Breast epithelium (tissue), 4 donors: Measurements from ENCODE around the gene CKB. TPM values are rescaled to one million over a fixed set of nuclear protein-coding genes. Genes with fewer than 3 reads are reported as not detected.

Source experiments
- DNase-seq, 2 donors: peaks; one replicate each; pipeline ENCODE4 v3.0.0-alpha.2; 2019; ENCODE audit warnings: low spot score in 2 of 2
- H3K27ac ChIP-seq, 2 donors: fragments of 200-600 bp; sonication (generic) in 1 of 2; one replicate each; pipeline ENCODE4 v1.5.1; 2016 to 2019; ENCODE audit warnings: mild to moderate bottlenecking in 1 of 2
- H3K27me3 ChIP-seq, 2 donors: fragments of 200-600 bp; sonication (generic) in 1 of 2; one replicate each; pipeline versions ENCODE4 v1.5.1 to v1.6.0; 2017 to 2019; ENCODE audit warnings: control low read depth in 1 of 2, mild to moderate bottlenecking in 1 of 2
- H3K36me3 ChIP-seq: fragments of 200-600 bp; one replicate; pipeline ENCODE4 v1.5.1; 2019
- H3K4me1 ChIP-seq, 2 donors: fragments of 200-600 bp; sonication (generic); one replicate each; pipeline ENCODE4 v1.5.1; 2016 to 2019; ENCODE audit warnings: control low read depth in 1 of 2
- H3K4me3 ChIP-seq, 3 donors: fragments of 200-600 bp; sonication (generic); 1 replicate in 2 of 3; 2 replicates in 1 of 3; pipeline ENCODE4 v1.5.1; 2016 to 2019; ENCODE audit warnings: mild to moderate bottlenecking in 3 of 3, moderate library complexity in 2 of 3
- H3K9me3 ChIP-seq, 2 donors: fragments of 200-600 bp; sonication (generic) in 1 of 2; one replicate each; pipeline ENCODE4 v1.5.1; 2016 to 2019; ENCODE audit warnings: control low read depth in 1 of 2
- POLR2A ChIP-seq: fragments of 450-650 bp; IDR thresholded peaks from one replicate; pipeline ENCODE4 v1.6.1; 2016; ENCODE audit warnings: antibody characterized with exemption, mild to moderate bottlenecking, moderate library complexity
- POLR2AphosphoS5 ChIP-seq, 3 donors: sonication (generic); formaldehyde crosslinking; IDR thresholded peaks; one replicate each; pipeline ENCODE4 v1.6.1; 2017; ENCODE audit warnings: antibody characterized with exemption in 3 of 3
- intact Hi-C: fragments of 100-400 bp; cut with DNase I; formaldehyde crosslinking; loops from one replicate; pipeline ENCODE4 v1.15.1; 2023; ENCODE audit warnings: low total_unique reads
- total RNA-seq, 3 donors: library from RNA; depleted of rRNA; stranded (reverse); fragments of >200 nt; gene quantifications; one replicate each; pipeline ENCODE4 v1.1.0, GENCODE V29; 2016
- TF ChIP-seq, protein P1 (sequence below), 3 donors: fragments of 450-650 bp; IDR thresholded peaks; one replicate each; pipeline ENCODE4 v1.5.1; 2016 to 2017; ENCODE audit warnings: antibody characterized with exemption in 3 of 3, mild to moderate bottlenecking in 3 of 3, moderate library complexity in 3 of 3

Gene CKB
- total RNA-seq, 3 donors from 2014 or later: 61.6 to 305 (median 83.2) TPM

DNA sequence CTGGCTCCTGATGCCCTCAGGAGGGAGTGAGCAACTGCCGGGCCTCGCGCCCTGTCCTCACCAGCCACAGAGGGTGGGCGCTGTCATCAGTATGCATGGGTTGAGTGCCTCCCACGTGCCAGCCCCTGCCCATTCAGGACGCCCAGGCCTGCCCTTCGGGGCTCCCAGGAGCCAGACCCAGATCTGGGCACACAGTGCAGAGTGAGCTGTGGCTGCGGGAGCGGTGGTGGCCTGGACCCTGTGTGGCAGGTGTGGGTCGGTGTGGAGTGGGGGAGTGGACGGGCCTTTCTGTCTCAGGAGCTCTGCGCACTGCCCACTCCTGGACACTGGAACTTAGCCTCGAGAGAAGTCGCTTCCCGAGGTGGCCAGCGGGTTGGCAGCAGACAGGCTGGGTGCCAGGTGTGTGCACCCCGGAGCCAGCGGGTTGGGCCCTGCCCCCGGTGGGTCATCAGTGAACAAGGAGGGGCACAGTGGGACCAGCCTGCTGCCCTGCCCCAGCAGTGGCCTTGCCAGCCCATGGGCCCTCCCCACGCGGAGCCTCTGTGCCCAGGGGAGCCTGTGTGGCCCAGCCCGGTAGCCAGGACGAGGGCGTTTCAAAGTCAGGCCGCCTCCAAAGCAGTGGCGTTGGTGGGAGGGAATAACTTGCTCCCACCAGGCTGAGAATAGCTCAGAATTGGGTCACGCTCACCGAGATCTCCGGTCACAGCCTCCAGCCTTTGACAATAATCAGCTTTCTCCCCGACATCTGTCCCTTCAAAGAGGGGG is 15.8 kb upstream of the CKB start:
- no peak for DNase-seq
- no peak for TF ChIP-seq POLR2A
- TF ChIP-seq POLR2AphosphoS5 (IDR thresholded peaks at IDR 0.05): no peak
- TF ChIP-seq, protein P1, sequence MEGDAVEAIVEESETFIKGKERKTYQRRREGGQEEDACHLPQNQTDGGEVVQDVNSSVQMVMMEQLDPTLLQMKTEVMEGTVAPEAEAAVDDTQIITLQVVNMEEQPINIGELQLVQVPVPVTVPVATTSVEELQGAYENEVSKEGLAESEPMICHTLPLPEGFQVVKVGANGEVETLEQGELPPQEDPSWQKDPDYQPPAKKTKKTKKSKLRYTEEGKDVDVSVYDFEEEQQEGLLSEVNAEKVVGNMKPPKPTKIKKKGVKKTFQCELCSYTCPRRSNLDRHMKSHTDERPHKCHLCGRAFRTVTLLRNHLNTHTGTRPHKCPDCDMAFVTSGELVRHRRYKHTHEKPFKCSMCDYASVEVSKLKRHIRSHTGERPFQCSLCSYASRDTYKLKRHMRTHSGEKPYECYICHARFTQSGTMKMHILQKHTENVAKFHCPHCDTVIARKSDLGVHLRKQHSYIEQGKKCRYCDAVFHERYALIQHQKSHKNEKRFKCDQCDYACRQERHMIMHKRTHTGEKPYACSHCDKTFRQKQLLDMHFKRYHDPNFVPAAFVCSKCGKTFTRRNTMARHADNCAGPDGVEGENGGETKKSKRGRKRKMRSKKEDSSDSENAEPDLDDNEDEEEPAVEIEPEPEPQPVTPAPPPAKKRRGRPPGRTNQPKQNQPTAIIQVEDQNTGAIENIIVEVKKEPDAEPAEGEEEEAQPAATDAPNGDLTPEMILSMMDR (IDR thresholded peaks at IDR 0.05): no peak
- intact Hi-C loops: no loop called here
- H3K27ac ChIP-seq: peak overlapping the region in 1 of 2 donors; percentile 58
- no peaks in the 10 kb centered on the region for H3K27me3 ChIP-seq
- H3K36me3 ChIP-seq: no peaks in the 10 kb centered on the region
- H3K9me3 ChIP-seq: no peaks in the 10 kb centered on the region
- H3K4me1 ChIP-seq: peaks cover 25 to 32% of the 10 kb centered on the region in 2 donors
- H3K4me3 ChIP-seq: no peak overlapping the region

DNA sequence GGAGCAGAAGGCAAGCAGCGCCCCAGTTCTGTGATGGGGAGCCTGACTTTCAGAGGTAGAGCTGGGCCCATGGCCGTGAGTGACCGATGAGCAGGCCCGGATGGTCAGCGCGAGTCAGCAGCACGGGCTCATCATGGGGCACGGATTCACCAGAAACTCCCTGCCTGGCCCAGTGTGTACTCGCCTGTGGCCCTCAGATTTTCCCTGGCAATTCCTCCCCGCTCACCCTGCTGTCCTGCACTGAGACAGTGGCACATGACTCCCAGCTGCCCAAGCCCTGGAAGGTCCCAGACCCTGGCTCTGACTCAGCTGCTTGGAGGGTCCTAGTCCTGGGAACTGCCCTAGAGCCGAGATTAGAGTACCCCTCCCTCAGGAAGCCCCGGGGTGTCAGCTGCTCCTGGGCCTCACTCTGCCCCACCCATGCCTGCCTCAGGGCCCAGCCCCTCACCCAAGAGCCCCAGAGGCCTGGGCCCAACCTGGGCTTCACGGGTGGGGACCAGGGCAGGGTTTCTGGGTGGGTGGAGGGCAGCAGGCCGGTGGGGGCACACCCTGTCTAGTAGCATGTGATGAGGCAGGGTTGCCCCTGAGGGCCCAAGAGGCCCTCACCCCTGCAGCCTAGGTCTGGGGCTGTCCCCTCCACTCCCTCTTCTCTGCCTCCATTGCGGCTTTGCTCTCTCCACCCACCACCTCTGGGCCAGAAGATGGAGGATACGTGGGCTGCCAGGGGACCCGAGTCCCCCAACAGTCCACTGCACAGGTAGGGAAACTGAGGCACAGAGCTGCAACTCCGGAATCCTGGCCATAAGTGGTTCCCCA is 14.8 kb upstream of the CKB start:
- intact Hi-C loops: no loop called here
- TF ChIP-seq, protein P1 (IDR thresholded peaks at IDR 0.05): no peak
- TF ChIP-seq POLR2AphosphoS5 (IDR thresholded peaks at IDR 0.05) (no peak), POLR2A (no peak)
- H3K27me3 ChIP-seq: no peaks in the 10 kb centered on the region
- H3K9me3 ChIP-seq: no peaks in the 10 kb centered on the region
- H3K4me1 ChIP-seq: peaks cover 14 to 21% of the 10 kb centered on the region in 2 donors
- H3K4me3 ChIP-seq: no peak overlapping the region
- H3K36me3 ChIP-seq: no peaks in the 10 kb centered on the region
- H3K27ac ChIP-seq: no peak overlapping the region
- no peak for DNase-seq

DNA sequence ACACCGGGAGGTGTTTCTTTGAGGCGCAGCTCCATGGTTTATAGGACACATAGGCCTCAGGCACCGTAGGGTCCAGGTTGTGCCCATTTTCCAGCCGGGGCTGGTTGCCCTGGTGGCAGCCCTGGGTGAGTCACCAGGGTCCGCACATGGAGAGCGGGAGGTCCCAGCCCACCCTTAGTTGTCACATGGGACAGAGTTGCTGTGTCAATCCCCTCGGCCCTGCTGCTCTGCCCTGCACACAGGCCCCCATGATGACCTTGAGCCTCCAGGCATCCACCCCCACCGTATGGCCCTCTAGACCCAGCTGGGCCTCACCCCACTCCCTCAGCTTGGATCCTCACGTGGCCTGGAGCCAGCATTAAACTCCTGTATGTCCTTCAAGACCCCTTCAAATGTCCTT is 14.1 kb upstream of the CKB start:
- Histone ChIP-seq H3K27ac (no peak overlapping the region), H3K4me1 (peaks cover 11 to 20% of the 10 kb centered on the region in 2 donors), H3K36me3 (no peaks in the 10 kb centered on the region), H3K27me3 (no peaks in the 10 kb centered on the region), H3K9me3 (no peaks in the 10 kb centered on the region), H3K4me3 (no peak overlapping the region)
- intact Hi-C loops: no loop called here
- TF ChIP-seq POLR2AphosphoS5 (IDR thresholded peaks at IDR 0.05) (no peak), POLR2A (no peak)
- no peak for DNase-seq

DNA sequence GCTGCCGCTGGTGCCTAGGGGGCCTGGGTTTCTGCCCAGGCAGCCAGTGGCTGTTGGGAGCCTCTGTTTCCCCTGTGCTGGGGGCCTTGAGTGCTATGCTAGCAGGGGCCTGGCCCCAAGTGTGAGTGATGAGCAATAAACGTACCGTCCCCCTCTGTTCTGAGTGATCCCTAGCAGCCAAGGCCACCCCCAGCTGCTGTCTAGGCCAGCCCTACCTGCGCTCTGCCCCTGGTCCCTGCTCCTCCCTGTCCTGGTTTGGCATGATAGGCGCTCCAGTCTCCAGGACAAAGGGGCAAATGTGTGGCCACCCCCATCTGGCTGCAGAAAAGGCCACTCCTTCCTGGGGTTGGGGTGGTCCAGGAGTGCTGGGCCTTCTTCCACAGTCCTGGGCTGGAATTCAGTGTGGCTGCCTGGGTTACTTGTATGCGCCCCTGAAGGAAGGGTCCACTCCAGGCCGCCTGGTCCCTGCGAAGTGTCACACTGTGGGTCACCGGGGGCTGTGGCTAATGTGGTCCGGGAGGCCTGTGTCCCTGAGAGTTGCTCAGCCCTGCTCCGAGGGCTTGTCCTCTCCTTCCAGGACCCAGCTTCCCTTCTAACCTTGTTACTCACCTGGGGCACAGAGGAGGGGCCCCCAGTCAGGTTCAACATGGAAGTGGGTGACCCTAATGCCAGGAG is 13.4 kb upstream of the CKB start:
- H3K4me3 ChIP-seq: no peak overlapping the region

More for the DNA sequence above, 13.4 kb upstream of the CKB start:
- peaks cover 11 to 13% of the 10 kb centered on the region in 2 donors for H3K4me1 ChIP-seq
- no peaks in the 10 kb centered on the region for H3K9me3 ChIP-seq
- no peak overlapping the region for H3K27ac ChIP-seq
- TF ChIP-seq, protein P1 (IDR thresholded peaks at IDR 0.05): no peak
- TF ChIP-seq POLR2A: no peak
- no peaks in the 10 kb centered on the region for H3K27me3 ChIP-seq
- no peak for DNase-seq
- no peaks in the 10 kb centered on the region for H3K36me3 ChIP-seq
- intact Hi-C loops: no loop called here
